Tibial nerve (tissue), 3 donors: ENCODE data around the gene MRGPRE.
"Not testable (repeated sequence)": the region's sequence is repeated elsewhere in the genome, so short reads cannot be mapped to it uniquely, and the experiment has no call there.

Experiments
- POLR2A ChIP-seq, 2 donors: fragments of 450-650 bp; IDR thresholded peaks; one replicate each; pipeline ENCODE4 v1.6.1; 2017; ENCODE audit warnings: antibody characterized with exemption in 2 of 2, mild to moderate bottlenecking in 2 of 2, moderate library complexity in 2 of 2
- TF ChIP-seq, protein P1 (sequence below), 5 experiments: fragments of 200-600 bp in 3 of 5; fragments of 450-650 bp in 2 of 5; sonication (generic) in 3 of 5; IDR thresholded peaks; one replicate each; pipeline ENCODE4 v1.5.1; 2016 to 2019; ENCODE audit warnings: antibody characterized with exemption in 5 of 5, mild to moderate bottlenecking in 3 of 5, moderate library complexity in 2 of 5

DNA sequence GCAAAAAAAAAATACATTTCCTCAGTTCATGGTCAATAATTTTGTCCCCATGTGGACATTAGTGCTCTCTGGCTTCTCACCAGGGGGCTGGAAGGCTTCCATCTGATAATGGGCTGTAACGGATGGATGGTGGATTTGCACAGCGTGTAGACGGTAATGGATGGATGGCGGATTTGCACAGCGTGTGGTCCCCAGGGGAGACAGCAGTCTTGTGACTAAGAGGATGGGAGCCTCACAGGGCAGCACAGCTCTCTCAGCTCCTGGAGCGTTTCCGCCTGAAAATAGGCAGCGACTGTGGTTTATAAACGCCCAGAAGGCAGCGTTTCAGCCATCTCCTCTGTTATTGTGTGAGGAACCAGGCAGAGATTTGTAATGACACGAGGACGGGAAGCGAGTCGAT is 22.6 kb upstream of the MRGPRE start:
- TF ChIP-seq, protein P1, sequence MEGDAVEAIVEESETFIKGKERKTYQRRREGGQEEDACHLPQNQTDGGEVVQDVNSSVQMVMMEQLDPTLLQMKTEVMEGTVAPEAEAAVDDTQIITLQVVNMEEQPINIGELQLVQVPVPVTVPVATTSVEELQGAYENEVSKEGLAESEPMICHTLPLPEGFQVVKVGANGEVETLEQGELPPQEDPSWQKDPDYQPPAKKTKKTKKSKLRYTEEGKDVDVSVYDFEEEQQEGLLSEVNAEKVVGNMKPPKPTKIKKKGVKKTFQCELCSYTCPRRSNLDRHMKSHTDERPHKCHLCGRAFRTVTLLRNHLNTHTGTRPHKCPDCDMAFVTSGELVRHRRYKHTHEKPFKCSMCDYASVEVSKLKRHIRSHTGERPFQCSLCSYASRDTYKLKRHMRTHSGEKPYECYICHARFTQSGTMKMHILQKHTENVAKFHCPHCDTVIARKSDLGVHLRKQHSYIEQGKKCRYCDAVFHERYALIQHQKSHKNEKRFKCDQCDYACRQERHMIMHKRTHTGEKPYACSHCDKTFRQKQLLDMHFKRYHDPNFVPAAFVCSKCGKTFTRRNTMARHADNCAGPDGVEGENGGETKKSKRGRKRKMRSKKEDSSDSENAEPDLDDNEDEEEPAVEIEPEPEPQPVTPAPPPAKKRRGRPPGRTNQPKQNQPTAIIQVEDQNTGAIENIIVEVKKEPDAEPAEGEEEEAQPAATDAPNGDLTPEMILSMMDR (IDR thresholded peaks at IDR 0.05): not testable (repeated sequence)
- not testable (repeated sequence) for TF ChIP-seq POLR2A (IDR thresholded peaks at IDR 0.05)
